Kasumi-1 (cell line): Measurements from ENCODE around the gene DDIT4.
"Not testable (repeated sequence)": the region's sequence is repeated elsewhere in the genome, so short reads cannot be mapped to it uniquely, and the experiment has no call there.

Experiments
- DNase-seq, 2 experiments: peaks; one replicate each; lab custom pipeline; 2025; lab: John Stamatoyannopoulos, UW

DDIT4 gene

GRCh38 chr10:72296829-72297280, 23.1 kb downstream of the DDIT4 start:
- DNase-seq = not testable (repeated sequence)

- peak; percentile 98 for DNase-seq
Observed at GRCh38 chr10:72297281-72297804, 23.6 kb downstream of the DDIT4 start.

- DNase-seq = peak; percentile 91
Observed at GRCh38 chr10:72297805-72298591, 24.3 kb downstream of the DDIT4 start.

GRCh38 chr10:72298592-72299519, 25.1 kb downstream of the DDIT4 start:
- DNase-seq = no peak

GRCh38 chr10:72303424-72304128, 29.9 kb downstream of the DDIT4 start:
- no peak for DNase-seq

GRCh38 chr10:72306215-72306760, 32.6 kb downstream of the DDIT4 start:
- no peak for DNase-seq

GRCh38 chr10:72307711-72308110, 34.0 kb downstream of the DDIT4 start:
- not testable (repeated sequence) for DNase-seq

GRCh38 chr10:72308320-72308987, 34.7 kb downstream of the DDIT4 start:
- DNase-seq = peak; percentile 93 to 96

- peak; percentile 30 to 34 for DNase-seq
Observed at GRCh38 chr10:72309290-72310240, 35.8 kb downstream of the DDIT4 start.

- DNase-seq = no peak
Observed at GRCh38 chr10:72310241-72310633, 36.5 kb downstream of the DDIT4 start.

GRCh38 chr10:72310636-72311035, 36.9 kb downstream of the DDIT4 start:
- DNase-seq = peak; percentile 27 to 50

- no peak for DNase-seq
Observed at GRCh38 chr10:72311667-72312066, 37.9 kb downstream of the DDIT4 start.

- no peak for DNase-seq
Observed at GRCh38 chr10:72312865-72313391, 39.2 kb downstream of the DDIT4 start.

- no peak for DNase-seq
Observed at GRCh38 chr10:72314263-72314662, 40.5 kb downstream of the DDIT4 start.

GRCh38 chr10:72315054-72315453, 41.3 kb downstream of the DDIT4 start:
- DNase-seq = no peak

GRCh38 chr10:72315611-72316385, 42.1 kb downstream of the DDIT4 start:
- DNase-seq = peak; percentile 36 to 65

GRCh38 chr10:72316386-72316700, 42.6 kb downstream of the DDIT4 start:
- DNase-seq = no peak

- peak; percentile 69 to 80 for DNase-seq
Observed at GRCh38 chr10:72316748-72317435, 43.2 kb downstream of the DDIT4 start.
